Stimulated activated CD8-positive, alpha-beta memory T cell treated with anti-CD3 and anti-CD28 coated beads, Interleukin-15, amount 100 ng/mL, for 24 hours (primary cell): ENCODE results near the gene FUT6.
"Not testable (repeated sequence)": the region's sequence is repeated elsewhere in the genome, so short reads cannot be mapped to it uniquely, and the experiment has no call there.

ENCODE experiments used
- DNase-seq: peaks from one replicate; pipeline ENCODE4 v3.0.0-alpha.2; 2020; ENCODE audit warnings: low read depth

Gene FUT6

GRCh38 chr19:5785423-5785822 is 54.1 kb downstream of the FUT6 start:
- DNase-seq, result no peak

GRCh38 chr19:5784581-5785147 is 54.8 kb downstream of the FUT6 start, which contains the start of gene PRR22:
Gene PRR22, minus strand, starts transcription at chr19:5784746. Its CDS starts 86 bp downstream, at chr19:5784660.
- no peak for DNase-seq

GRCh38 chr19:5782945-5783919 is 56.3 kb downstream of the FUT6 start:
- no peak for DNase-seq

- DNase-seq, result no peak
Observed at GRCh38 chr19:5782322-5782721, 57.2 kb downstream of the FUT6 start.

GRCh38 chr19:5780916-5781315 is 58.6 kb downstream of the FUT6 start:
- not testable (repeated sequence) for DNase-seq
